Thyroid gland (tissue), 4 donors: Measurements from ENCODE around the gene HIVEP3. TPM values are rescaled to one million over a fixed set of nuclear protein-coding genes. Genes with fewer than 3 reads are reported as not detected.

Source experiments
- DNase-seq, 2 donors: peaks; one replicate each; pipeline ENCODE4 v3.0.0-alpha.2; 2019
- H3K27ac ChIP-seq, 3 donors: fragments of 200-600 bp; sonication (generic); 1 replicate in 2 of 3; 2 replicates in 1 of 3; pipeline ENCODE4 v1.5.1; 2016 to 2019; ENCODE audit warnings: mild to moderate bottlenecking in 1 of 3, moderate library complexity in 1 of 3
- H3K27me3 ChIP-seq: fragments of 200-600 bp; sonication (generic); one replicate; pipeline ENCODE4 v1.5.1; 2019
- H3K36me3 ChIP-seq, 2 donors: fragments of 200-600 bp; sonication (generic); one replicate each; pipeline ENCODE4 v1.5.1; 2016 to 2019
- H3K4me1 ChIP-seq, 2 donors: fragments of 200-600 bp; sonication (generic); one replicate each; pipeline ENCODE4 v1.5.1; 2017 to 2019
- H3K4me3 ChIP-seq, 3 donors: fragments of 200-600 bp; sonication (generic); replicated peaks in 1 of 3; 1 replicate in 2 of 3; 2 replicates in 1 of 3; pipeline ENCODE4 v1.5.1; 2016; ENCODE audit warnings: mild to moderate bottlenecking in 1 of 3
- H3K9me3 ChIP-seq: fragments of 200-600 bp; sonication (generic); one replicate; pipeline ENCODE4 v1.5.1; 2017
- CTCF ChIP-seq, 6 experiments: fragments of 200-600 bp in 3 of 6; fragments of 450-650 bp in 3 of 6; sonication (generic) in 3 of 6; IDR thresholded peaks; one replicate each; pipeline ENCODE4 v1.5.1; 2016 to 2019; ENCODE audit warnings: antibody characterized with exemption in 6 of 6, mild to moderate bottlenecking in 2 of 6, inconsistent platforms in 1 of 6, moderate library complexity in 1 of 6
- POLR2A ChIP-seq, 2 donors: fragments of 450-650 bp; IDR thresholded peaks; one replicate each; pipeline ENCODE4 v1.6.1; 2017; ENCODE audit warnings: antibody characterized with exemption in 2 of 2, mild to moderate bottlenecking in 2 of 2, moderate library complexity in 1 of 2
- WGBS, 2 donors: methylation state at CpG; one replicate each; pipeline ENCODE4 v1.1.5; 2017; 5-methylcytosine and 5-hydroxymethylcytosine counted together
- intact Hi-C: fragments of 100-400 bp; cut with DNase I; formaldehyde crosslinking; loops from one replicate; pipeline ENCODE4 v1.15.1; 2023
- total RNA-seq, 4 donors: library from RNA; depleted of rRNA; stranded (reverse); fragments of >200 nt; gene quantifications; one replicate each; pipeline ENCODE4 v1.2.3, GENCODE V29; 2016

Gene HIVEP3
- total RNA-seq, 4 donors from 2014 or later = 9.7 to 13.5 (median 12.5) TPM

- no peaks in the 10 kb centered on the region for H3K27me3 ChIP-seq
- no peak for DNase-seq
- H3K9me3 ChIP-seq = no peaks in the 10 kb centered on the region
- intact Hi-C loops = loop anchor here (10.0 kb wide), 2 partner anchors 442 to 582 kb away; partner anchors contain the start of gene GUCA2A
- H3K4me3 ChIP-seq = no peak overlapping the region
- H3K36me3 ChIP-seq = no peaks in the 10 kb centered on the region
- H3K27ac ChIP-seq = no peak overlapping the region
- WGBS, 2 donors = 91% methylated on average over 31 to 32 of the region's 36 CpGs
- TF ChIP-seq POLR2A (IDR thresholded peaks at IDR 0.05) (no peak), CTCF (IDR thresholded peaks at IDR 0.05) (no peak)
- no peaks in the 10 kb centered on the region for H3K4me1 ChIP-seq
These were observed 335.7 kb downstream of the HIVEP3 start for GRCh38 chr1:41582851-41583657.

- 84 to 95% methylated on average over 9 of the region's 9 CpGs for WGBS, 2 donors
- Histone ChIP-seq H3K27ac (no peak overlapping the region), H3K4me3 (no peak overlapping the region), H3K36me3 (no peaks in the 10 kb centered on the region), H3K9me3 (no peaks in the 10 kb centered on the region), H3K4me1 (no peaks in the 10 kb centered on the region), H3K27me3 (no peaks in the 10 kb centered on the region)
- no peak for DNase-seq
- TF ChIP-seq CTCF (IDR thresholded peaks at IDR 0.05) (no peak), POLR2A (IDR thresholded peaks at IDR 0.05) (no peak)
- intact Hi-C loops = loop anchor here (10.0 kb wide), 2 partner anchors 442 to 582 kb away; partner anchors contain the start of gene GUCA2A
These were observed 336.4 kb downstream of the HIVEP3 start for GRCh38 chr1:41582351-41582750.

- Histone ChIP-seq H3K36me3 (no peaks in the 10 kb centered on the region), H3K27me3 (no peaks in the 10 kb centered on the region), H3K4me3 (no peak overlapping the region), H3K27ac (no peak overlapping the region), H3K9me3 (no peaks in the 10 kb centered on the region), H3K4me1 (no peaks in the 10 kb centered on the region)
- TF ChIP-seq CTCF (IDR thresholded peaks at IDR 0.05) (no peak), POLR2A (IDR thresholded peaks at IDR 0.05) (no peak)
- intact Hi-C loops = loop anchor here (10.0 kb wide), 2 partner anchors 443 to 583 kb away; partner anchors contain the start of gene GUCA2A
- 96% methylated on average over 5 to 8 of the region's 10 CpGs for WGBS, 2 donors
- no peak for DNase-seq
These were observed 336.8 kb downstream of the HIVEP3 start for GRCh38 chr1:41582004-41582325.

GRCh38 chr1:41581216-41582003 is 337.3 kb downstream of the HIVEP3 start:
- TF ChIP-seq CTCF (IDR thresholded peaks at IDR 0.05) (no peak), POLR2A (IDR thresholded peaks at IDR 0.05) (no peak)
- no peak overlapping the region for H3K4me3 ChIP-seq
- intact Hi-C loops = loop anchor here (10.0 kb wide), 2 partner anchors 443 to 583 kb away; partner anchors contain the start of gene GUCA2A

More at GRCh38 chr1:41581216-41582003, 337.3 kb downstream of the HIVEP3 start:
- 94 to 95% methylated on average over 7 to 18 of the region's 19 CpGs for WGBS, 2 donors
- DNase-seq = no peak
- no peaks in the 10 kb centered on the region for H3K36me3 ChIP-seq
- H3K4me1 ChIP-seq = peaks cover 3 to 5% of the 10 kb centered on the region in 2 donors
- no peaks in the 10 kb centered on the region for H3K27me3 ChIP-seq
- no peak overlapping the region for H3K27ac ChIP-seq
- H3K9me3 ChIP-seq = no peaks in the 10 kb centered on the region
